Hematopoietic multipotent progenitor cell treated with erythropoietin and hydrocortisone succinate and interleukin-3 and kit ligand, for 8 days (in vitro differentiated cells): Measurements from ENCODE around the gene RPL7A.
"Not testable (repeated sequence)": the region's sequence is repeated elsewhere in the genome, so short reads cannot be mapped to it uniquely, and the experiment has no call there.

ENCODE experiments used
- DNase-seq: peaks from one replicate; pipeline ENCODE4 v3.0.0-alpha.2; 2015

RPL7A gene

DNA sequence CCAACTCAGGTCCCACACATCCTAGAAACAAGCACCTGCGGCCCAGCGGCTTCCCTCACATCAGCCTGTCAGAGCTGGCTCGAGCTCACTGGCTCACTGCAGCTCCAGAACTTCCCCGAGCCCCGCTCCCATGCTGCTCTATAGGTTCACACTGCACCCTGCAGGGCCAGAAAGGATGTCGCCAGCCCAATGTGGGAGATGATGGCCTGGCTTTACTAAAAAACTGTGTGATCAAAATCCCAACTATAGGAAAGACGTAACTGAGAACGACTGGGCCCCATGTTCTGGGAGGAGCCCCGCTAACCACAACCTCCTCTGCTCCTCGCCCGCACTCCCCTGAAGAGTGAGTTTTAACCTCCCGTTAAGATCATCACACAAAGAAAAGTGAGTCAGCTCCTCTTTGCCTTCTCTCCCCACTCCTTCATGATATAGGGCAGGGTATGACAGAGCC, 23.3 kb downstream of the RPL7A start:
- DNase-seq, result peak; percentile 65

DNA sequence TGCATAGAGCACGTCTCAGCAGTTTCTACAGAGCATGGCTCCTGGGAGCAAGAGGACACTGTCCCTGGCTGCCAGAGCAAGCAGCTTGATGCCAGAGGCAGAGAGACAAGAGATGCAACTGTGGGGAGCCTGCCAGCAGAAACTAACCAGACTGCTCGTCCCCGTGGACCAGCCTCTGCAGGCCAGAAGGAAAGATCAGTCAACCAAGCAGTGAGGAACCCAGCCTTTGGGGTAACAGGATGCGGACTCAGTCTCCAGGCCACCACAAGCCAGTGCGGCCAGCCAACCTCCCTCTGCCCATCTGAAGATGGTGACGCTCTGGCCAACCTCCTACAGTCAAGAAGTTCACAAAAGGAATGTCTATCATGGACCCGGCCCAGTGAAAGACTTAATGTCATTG, 24.1 kb downstream of the RPL7A start:
- DNase-seq, result no peak

DNA sequence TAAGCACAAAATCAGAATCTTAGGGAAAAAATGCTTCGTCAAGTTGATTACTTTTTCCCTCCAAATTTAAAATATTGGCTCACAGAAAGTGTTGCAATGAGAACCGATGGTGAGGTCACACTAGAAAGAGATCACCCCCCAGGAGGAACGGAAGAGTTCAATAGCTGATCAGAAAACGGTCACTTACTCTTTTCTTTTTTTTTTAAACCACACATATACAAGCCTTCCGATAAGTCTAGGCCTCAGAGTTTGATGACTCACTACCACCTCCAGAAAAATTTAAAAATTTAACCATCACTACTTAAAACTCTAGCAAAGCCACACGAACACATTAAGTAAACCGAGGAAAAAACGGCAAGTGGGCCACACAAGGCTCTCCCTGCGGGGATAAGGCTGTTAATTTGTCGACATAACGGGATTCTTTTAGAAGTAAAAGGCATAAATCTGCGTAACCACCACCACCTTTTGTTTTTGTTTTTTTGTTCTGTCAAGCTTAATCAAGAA, 26.6 kb downstream of the RPL7A start:
- peak; percentile 68 for DNase-seq

DNA sequence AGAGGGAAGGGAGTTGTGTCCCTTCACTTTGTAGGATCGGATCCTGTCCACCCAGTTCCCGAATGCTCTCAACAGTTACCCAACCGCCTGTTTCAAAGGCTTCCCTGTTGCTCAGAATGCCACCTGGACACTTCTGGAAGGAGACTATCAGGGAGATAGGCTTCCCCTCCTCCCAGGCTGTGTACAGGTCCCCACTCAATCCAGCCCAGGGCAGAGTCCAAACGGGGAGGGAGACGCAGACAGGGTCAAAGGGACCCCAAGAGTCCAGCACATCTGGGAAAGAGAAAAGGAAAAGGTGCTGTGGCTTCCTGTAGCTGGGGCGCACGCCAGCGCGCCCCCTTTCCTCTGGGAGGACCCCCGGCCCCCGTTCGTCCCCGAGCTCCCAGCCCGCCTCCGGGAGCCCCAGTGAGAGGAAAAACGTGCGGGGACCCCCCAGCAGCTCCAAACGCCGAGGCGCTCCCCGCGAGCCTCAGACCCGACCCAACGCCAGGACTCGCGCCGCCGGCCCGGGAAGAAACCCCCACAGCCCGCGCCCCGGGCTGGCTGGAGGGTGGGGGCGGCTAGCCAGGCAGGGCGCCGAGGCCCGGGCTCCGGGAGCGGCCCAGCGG, 27.2 kb downstream of the RPL7A start:
- DNase-seq, result peak; percentile 51

GRCh38 chr9:133375724-133376654, 28.0 kb downstream of the RPL7A start, which contains the start of the genes STKLD1 and SURF4:
TSS of gene STKLD1 (plus strand) at chr9:133376366. CDS start at chr9:133376474, 108 bp downstream.
TSS of gene SURF4 (minus strand) at chr9:133376060. CDS start at chr9:133375969, 91 bp downstream.
- DNase-seq, result peak; percentile 94

DNA sequence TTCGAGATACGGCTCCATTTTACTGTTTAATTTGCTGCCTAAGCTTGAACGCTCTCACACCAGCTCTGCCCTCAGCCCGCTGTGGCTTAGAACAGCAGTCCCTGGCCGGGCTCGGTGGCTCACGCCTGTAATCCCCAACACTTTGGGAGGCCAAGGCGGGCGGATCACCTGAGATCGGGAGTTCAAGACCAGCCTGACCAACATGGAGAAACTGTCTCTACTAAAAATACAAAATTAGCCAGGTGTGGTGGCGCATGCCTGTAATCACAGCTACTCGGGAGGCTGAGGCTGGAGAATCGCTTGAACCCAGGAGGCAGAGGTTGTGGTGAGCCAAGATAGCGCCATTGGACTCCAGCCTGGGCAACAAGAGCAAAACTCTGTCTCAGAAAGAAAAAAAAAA, 29.3 kb downstream of the RPL7A start:
- DNase-seq, result not testable (repeated sequence)

DNA sequence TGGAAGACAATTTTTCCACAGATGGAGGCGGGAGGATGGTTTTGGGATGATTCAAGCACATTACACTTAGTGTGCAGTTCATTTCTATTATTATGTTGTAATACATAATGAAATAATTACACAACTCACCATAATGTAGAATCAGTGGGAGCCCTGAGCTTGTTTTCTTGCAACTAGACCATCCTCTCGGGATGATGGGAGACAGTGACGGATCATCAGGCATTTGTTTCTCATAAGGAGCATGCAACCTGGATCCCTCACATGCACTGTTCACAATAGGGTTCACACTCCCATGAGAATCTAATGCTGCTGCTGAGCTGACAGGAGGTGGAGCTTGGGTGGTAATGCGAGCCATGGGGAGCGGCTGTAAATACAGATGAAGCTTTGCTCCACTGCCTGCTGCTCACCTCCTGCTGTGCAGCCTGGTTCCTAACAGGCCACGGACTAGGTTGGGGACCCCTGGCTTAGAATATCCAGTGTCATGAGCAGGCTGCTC, 29.8 kb downstream of the RPL7A start:
- peak; percentile 38 for DNase-seq

DNA sequence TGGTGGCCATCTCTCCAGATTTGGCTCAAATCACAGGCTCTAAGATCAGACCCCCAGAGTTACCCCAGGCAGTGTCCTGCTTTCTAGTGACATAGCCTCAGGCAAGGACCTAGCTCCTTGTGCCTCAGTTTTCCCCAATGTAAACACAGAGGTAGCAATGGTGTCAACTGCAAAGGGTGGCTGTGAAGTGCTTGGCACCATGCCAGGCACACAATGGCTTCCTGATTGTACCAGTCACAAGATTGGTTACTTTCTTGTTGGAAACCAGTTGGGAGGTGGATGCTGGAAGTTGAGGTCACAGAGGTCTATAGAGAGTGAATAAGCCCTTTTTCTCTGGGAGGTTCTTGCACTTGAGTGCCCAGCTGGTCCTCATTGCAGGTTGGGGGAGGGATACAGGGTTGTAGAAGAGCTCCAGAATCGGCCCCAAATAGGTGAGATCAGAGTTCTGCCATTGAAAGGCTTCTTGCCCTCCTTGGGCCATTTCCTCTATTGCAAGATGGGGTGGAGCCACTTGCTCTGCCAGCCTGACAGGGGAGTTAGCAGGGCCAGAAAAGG, 30.5 kb downstream of the RPL7A start:
- DNase-seq, result peak; percentile 48

GRCh38 chr9:133379153-133380086, 31.4 kb downstream of the RPL7A start:
- DNase-seq, result no peak

DNA sequence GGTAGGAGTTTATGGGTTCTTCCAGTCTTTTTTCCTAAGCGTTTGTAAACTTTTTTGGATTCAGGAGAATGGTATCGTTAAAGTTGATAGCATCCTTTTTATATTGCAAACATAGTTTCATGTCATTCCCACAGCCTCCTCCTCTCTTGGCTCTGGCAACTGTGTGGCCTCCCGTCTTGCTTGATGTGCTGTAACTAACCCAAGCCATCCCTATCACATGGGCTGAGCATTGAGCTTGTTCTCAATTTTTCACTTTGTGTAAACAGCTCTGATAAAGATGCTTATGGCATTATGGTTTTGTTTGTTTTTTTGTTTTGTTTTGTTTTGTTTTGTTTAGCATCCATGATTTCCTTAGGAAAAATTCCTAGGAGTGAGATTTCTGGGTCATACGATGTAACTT, 32.7 kb downstream of the RPL7A start:
- DNase-seq, result no peak

DNA sequence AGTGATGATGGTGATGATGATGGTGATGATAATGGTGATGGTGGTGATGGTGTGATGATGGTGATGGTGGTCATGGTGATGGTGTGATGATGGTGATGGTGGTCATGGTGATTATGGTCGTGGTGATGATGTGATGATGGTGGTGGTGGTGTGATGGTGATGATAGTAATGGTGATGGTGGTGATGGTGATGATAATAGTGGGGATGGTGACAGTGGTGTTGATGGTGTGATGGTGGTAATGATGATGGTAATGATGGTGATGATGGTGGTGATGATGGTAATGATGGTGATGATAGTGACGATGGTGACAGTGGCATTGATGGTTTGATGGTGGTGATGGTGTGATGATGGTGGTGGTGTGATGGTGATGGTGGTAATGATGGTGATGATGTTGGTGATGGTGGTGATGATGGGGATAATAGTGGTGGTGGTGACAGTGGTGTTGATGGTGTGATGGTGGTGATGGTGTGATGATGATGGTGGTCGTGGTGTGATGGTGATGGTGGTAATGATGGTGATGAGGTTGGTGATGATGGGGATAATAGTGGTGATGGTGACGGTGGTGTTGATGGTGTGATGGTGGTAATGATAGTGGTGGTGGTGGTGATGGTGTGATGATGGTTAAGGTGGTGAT, 34.6 kb downstream of the RPL7A start:
- DNase-seq, result no peak

DNA sequence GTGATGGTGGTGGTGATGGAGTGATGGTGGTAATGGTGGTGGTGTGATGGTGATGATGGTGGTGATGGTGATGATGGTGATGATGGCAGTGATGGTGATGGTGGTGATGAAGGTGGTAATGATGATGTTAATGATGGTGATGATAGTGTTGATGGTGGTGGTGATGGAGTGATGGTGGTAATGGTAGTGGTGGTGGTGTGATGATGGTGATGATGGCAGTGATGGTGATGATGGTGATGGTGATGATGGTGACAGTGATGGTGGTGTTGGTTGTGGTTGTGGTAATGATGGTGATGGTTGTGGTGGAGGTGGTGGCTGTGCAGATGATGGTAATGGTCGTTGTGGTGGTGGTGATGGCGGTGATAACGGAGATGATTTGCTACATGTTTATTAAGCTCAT, 35.4 kb downstream of the RPL7A start:
- no peak for DNase-seq

- DNase-seq, result no peak
Observed at GRCh38 chr9:133384736-133385321, 36.8 kb downstream of the RPL7A start.

DNA sequence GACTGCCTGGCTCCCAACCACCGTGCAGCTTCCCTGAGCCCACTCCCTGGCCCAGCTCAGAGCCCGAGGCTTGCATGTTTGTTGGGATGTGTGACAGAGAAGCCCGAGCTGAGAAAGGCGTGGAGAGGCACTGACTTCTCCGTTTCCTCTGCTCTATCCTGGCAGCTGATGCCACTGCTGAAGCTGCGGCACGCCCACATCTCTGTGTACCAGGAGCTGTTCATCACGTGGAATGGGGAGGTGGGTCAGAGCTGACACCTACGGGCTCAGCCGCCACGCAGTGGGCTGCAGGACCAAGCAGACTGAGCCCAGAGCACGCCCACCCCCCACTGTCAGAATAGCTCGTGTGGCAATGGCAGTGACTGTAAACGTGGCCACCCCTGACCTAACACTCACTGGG, 37.4 kb downstream of the RPL7A start:
- no peak for DNase-seq

DNA sequence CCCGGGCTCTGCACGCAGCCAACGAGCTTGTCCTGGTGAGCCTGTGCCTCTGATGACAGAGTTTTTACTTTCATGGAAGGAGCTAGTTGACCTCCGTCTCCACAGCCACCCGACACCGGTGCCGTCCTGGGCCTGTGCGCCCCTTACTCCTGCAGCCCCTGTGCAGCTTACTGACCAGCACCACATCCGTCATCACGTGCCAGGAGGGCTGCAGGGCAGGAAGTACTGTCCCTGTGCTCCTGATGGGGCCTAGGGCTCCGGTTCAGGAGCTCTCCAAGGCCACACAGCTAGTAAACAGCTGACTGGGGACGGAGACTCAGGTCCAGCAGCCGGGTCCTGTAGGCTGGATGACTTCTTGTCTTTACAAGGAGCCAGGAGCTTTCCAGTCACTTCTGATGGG, 38.3 kb downstream of the RPL7A start:
- no peak for DNase-seq

- DNase-seq, result no peak
Observed at GRCh38 chr9:133387680-133388079, 39.7 kb downstream of the RPL7A start.

DNA sequence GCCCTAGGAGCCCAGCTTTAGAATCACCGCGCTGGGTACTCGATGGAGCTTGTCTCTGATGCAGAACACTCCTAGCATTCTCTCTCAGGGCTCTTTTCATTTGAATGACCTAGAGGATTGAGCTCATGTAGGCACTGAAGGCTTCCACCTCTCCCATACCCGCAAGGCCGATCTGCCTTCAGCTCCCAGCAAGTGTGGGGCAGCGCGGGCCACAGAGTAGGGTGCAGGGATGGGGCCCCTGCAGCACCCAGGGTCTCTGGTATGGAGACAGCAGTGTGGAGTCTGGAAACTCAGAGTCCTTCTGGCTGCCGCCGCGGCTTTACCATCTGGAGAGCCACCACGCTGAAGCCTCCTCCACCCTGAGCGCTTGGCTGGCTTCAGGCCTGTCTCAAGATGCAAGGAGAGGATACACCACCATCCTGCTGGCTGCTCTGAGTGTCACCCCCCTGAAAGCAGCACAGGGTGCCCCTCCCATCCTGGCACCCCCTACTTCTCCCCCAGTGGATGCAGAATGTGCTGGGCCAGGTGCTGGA, 41.1 kb downstream of the RPL7A start:
- DNase-seq, result no peak

DNA sequence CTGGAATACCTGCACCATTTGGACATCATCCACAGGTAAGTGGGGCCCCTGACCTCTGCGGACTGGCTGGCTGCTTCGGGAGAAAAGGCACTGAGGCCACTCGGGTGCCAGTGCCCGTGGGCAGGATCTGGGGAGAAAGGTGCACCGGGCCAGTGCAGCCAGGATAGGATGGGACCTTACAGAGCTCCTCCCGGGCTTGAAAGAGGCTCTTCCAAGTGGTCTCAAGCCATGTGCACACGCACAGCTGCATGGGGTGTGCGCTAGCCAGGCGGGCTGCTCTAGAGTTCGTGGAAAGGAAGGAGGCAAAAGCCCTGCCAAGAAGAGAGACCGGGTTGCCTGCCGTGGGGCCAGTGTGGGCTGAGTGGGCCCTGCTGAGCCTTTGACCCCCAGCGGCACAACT, 41.5 kb downstream of the RPL7A start:
- DNase-seq, result no peak

- no peak for DNase-seq
Observed at GRCh38 chr9:133390713-133391112, 42.7 kb downstream of the RPL7A start.

DNA sequence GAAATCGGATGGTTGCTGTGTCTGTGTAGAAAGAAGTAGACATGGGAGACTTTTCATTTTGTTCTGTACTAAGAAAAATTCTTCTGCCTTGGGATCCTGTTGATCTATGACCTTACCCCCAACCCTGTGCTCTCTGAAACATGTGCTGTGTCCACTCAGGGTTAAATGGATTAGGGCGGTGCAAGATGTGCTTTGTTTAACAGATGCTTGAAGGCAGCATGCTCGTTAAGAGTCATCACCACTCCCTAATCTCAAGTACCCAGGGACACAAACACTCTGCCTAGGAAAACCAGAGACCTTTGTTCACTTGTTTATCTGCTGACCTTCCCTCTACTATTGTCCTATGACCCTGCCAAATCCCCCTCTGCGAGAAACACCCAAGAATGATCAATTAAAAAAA, 43.4 kb downstream of the RPL7A start:
- not testable (repeated sequence) for DNase-seq

DNA sequence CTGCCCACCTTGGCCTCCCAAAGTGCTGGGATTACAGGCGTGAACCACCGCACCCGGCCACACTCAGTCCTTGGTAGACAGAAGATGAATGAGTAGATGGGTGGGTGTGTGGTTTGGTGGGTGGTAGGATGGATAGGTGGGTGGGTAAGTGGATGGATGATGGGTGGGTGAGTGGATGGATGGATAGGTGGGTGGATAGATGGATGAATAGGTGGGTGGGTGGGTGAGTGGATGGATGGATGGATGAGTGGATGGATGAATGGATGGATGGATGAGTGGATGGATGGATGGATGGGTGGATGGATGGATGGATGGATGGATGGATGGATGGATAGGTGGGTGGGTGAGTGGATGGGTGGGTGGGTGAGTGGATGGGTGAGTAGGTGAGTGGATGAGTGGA, 44.3 kb downstream of the RPL7A start:
- DNase-seq, result not testable (repeated sequence)
